HG03045 (cell line): Measurements from ENCODE around the gene ZNF763.
"Not testable (repeated sequence)": the region's sequence is repeated elsewhere in the genome, so short reads cannot be mapped to it uniquely, and the experiment has no call there.

ENCODE experiments used
- ATAC-seq: cut with Tn5 transposase; IDR thresholded peaks from one replicate; pipeline ENCODE4 v1.9.1; 2021; ENCODE audit warnings: mild to moderate bottlenecking, moderate library complexity; ENCODE audit not compliant: unreplicated experiment

Gene ZNF763

GRCh38 chr19:11970174-11970573 is 5.3 kb downstream of the ZNF763 start:
- ATAC-seq: no peak

GRCh38 chr19:11971041-11971440 is 6.2 kb downstream of the ZNF763 start:
- ATAC-seq: no peak

GRCh38 chr19:11973019-11973810 is 8.4 kb downstream of the ZNF763 start:
- no peak for ATAC-seq

GRCh38 chr19:11978492-11979100 is 13.8 kb downstream of the ZNF763 start:
- no peak for ATAC-seq

GRCh38 chr19:11979527-11979926 is 14.7 kb downstream of the ZNF763 start:
- ATAC-seq: no peak

- ATAC-seq: no peak
Observed at GRCh38 chr19:11982526-11982925, 17.7 kb downstream of the ZNF763 start.

GRCh38 chr19:11984986-11985385 is 20.1 kb downstream of the ZNF763 start:
- ATAC-seq: no peak

GRCh38 chr19:11986754-11987153 is 21.9 kb downstream of the ZNF763 start:
- ATAC-seq: no peak

GRCh38 chr19:11987405-11988281 is 22.8 kb downstream of the ZNF763 start:
- peak; percentile 83 for ATAC-seq

- no peak for ATAC-seq
Observed at GRCh38 chr19:11989112-11989456, 24.2 kb downstream of the ZNF763 start.

GRCh38 chr19:11991921-11992320 is 27.1 kb downstream of the ZNF763 start:
- not testable (repeated sequence) for ATAC-seq

GRCh38 chr19:11995174-11995573 is 30.3 kb downstream of the ZNF763 start:
- no peak for ATAC-seq

- ATAC-seq: no peak
Observed at GRCh38 chr19:12000152-12000981, 35.5 kb downstream of the ZNF763 start.

- no peak for ATAC-seq
Observed at GRCh38 chr19:12015015-12015752, 50.3 kb downstream of the ZNF763 start.

GRCh38 chr19:12015753-12016116 is 50.9 kb downstream of the ZNF763 start:
- no peak for ATAC-seq
